Measurements from ENCODE around the gene ELP1. TPM values are rescaled to one million over a fixed set of nuclear protein-coding genes. Genes with fewer than 3 reads are reported as not detected.

ELP1 gene
- total RNA-seq, 1 donor from 2014 or later: 20.7 TPM

DNA sequence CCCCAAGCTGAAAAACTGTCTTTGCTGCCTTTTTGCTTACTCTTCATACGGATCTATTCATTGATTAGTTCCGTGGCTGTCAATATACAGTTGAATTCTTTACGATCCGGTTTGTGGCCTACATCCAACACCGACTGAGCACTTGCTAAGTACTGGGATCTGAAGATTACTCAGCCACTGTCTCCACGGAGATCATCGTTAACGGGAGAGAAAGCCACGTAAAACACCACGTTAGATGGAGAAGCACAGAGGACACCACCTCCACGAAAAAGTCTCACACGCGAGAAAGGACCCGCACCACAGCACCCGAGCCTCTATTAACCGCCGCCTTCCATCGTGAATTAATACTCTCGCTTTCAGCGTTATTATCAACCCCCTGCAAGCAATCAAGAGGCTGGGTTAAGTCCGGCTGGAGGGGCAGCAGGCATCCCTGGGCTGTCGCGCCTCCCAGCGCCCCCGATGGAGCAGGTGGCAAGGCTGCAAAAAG lies 650 bp downstream of the ELP1 start:
- peak overlapping the region; percentile 92 for H3K9ac ChIP-seq (ENCODE audit: low read length)
- Mint-ChIP-seq H3K27ac (ENCODE audit: unreplicated experiment) (peak overlapping the region; percentile 44), H3K4me3 (ENCODE audit: unreplicated experiment) (peak overlapping the region; percentile 99), H3K27me3 (ENCODE audit: low read depth, unreplicated experiment) (no peaks in the 10 kb centered on the region), H3K4me1 (ENCODE audit: low read depth, unreplicated experiment) (peaks cover 4% of the 10 kb centered on the region), H3K36me3 (ENCODE audit: low read depth, unreplicated experiment) (peaks cover 4% of the 10 kb centered on the region), H3K9me3 (ENCODE audit: unreplicated experiment) (no peaks in the 10 kb centered on the region)
- TF ChIP-seq CTCF (IDR thresholded peaks at IDR 0.05; ENCODE audit: insufficient read depth, low read depth, low read length) (no peak), EZH2 (IDR thresholded peaks at IDR 0.05; ENCODE audit: insufficient read depth, low read length) (no peak)
- no peak for FAIRE-seq
- peaks cover 39% of the 10 kb centered on the region for H3K79me2 ChIP-seq (ENCODE audit: insufficient read depth, low read length)
- peak overlapping the region; percentile 91 for H2AFZ ChIP-seq (ENCODE audit: low read depth, low read length)
- peak overlapping the region; percentile 93 for H3K4me3 ChIP-seq (ENCODE audit: insufficient read depth, low read depth, low read length)
- H3K27me3 ChIP-seq (ENCODE audit: insufficient read depth, low read length): no peaks in the 10 kb centered on the region
- no peaks in the 10 kb centered on the region for H4K20me1 ChIP-seq (ENCODE audit: insufficient read depth, low read length)
- H3K4me1 ChIP-seq (ENCODE audit: insufficient read depth, low read length): peaks cover 5% of the 10 kb centered on the region
- peak; percentile 11 for DNase-seq (ENCODE audit: low read depth)
- peaks cover 3% of the 10 kb centered on the region for H3K36me3 ChIP-seq (ENCODE audit: insufficient read depth, low read length)
- H3K9me3 ChIP-seq (ENCODE audit: insufficient read depth, low read depth, low read length): no peaks in the 10 kb centered on the region
- H3K27ac ChIP-seq (ENCODE audit: low read depth, low read length): peak overlapping the region; percentile 81
- H3K4me2 ChIP-seq (ENCODE audit: low read length): peak overlapping the region; percentile 94

GRCh38 chr9:108928386-108928785 lies 5.5 kb downstream of the ELP1 start:
- H3K36me3 ChIP-seq (ENCODE audit: insufficient read depth, low read length): peaks cover 23% of the 10 kb centered on the region
- peaks cover 17% of the 10 kb centered on the region for H3K36me3 Mint-ChIP-seq (ENCODE audit: low read depth, unreplicated experiment)
- H3K27ac ChIP-seq (ENCODE audit: low read depth, low read length): no peak overlapping the region
- no peaks in the 10 kb centered on the region for H3K27me3 ChIP-seq (ENCODE audit: insufficient read depth, low read length)
- TF ChIP-seq EZH2 (IDR thresholded peaks at IDR 0.05; ENCODE audit: insufficient read depth, low read length) (no peak), CTCF (IDR thresholded peaks at IDR 0.05; ENCODE audit: insufficient read depth, low read depth, low read length) (no peak)
- H3K9ac ChIP-seq (ENCODE audit: low read length): no peak overlapping the region
- H3K4me2 ChIP-seq (ENCODE audit: low read length): no peak overlapping the region
- no peaks in the 10 kb centered on the region for H3K9me3 ChIP-seq (ENCODE audit: insufficient read depth, low read depth, low read length)
- no peaks in the 10 kb centered on the region for H4K20me1 ChIP-seq (ENCODE audit: insufficient read depth, low read length)
- DNase-seq (ENCODE audit: low read depth) (no peak), FAIRE-seq (no peak)
- peaks cover 4% of the 10 kb centered on the region for H3K4me1 Mint-ChIP-seq (ENCODE audit: low read depth, unreplicated experiment)
- H2AFZ ChIP-seq (ENCODE audit: low read depth, low read length): no peak overlapping the region
- no peak overlapping the region for H3K4me3 Mint-ChIP-seq (ENCODE audit: unreplicated experiment)
- peaks cover 19% of the 10 kb centered on the region for H3K79me2 ChIP-seq (ENCODE audit: insufficient read depth, low read length)
- no peak overlapping the region for H3K27ac Mint-ChIP-seq (ENCODE audit: unreplicated experiment)
- no peaks in the 10 kb centered on the region for H3K27me3 Mint-ChIP-seq (ENCODE audit: low read depth, unreplicated experiment)
- H3K4me1 ChIP-seq (ENCODE audit: insufficient read depth, low read length): peaks cover 5% of the 10 kb centered on the region
- H3K9me3 Mint-ChIP-seq (ENCODE audit: unreplicated experiment): no peaks in the 10 kb centered on the region
- no peak overlapping the region for H3K4me3 ChIP-seq (ENCODE audit: insufficient read depth, low read depth, low read length)

DNA sequence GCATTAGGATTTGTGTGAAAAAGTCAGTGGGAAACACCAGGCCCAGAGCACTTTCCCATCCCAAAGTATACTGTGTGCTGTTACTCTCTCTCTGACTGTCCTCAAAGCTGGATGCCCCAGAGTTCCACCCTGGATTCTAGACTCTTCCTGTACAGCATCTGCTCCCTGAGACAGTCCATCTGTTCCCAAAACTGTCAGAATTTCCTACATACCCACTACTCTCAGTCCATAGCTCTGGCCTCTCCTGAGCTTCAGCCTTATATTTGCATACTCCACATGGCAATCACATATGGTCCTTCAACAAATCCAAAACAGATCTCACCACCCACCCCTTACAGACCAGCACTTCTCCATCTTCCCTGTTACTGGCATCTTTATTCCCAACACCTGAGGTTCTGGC lies 9.5 kb downstream of the ELP1 start:
- no peaks in the 10 kb centered on the region for H3K27me3 Mint-ChIP-seq (ENCODE audit: low read depth, unreplicated experiment)
- H3K4me1 Mint-ChIP-seq (ENCODE audit: low read depth, unreplicated experiment): no peaks in the 10 kb centered on the region
- no peaks in the 10 kb centered on the region for H3K4me1 ChIP-seq (ENCODE audit: insufficient read depth, low read length)
- TF ChIP-seq EZH2 (IDR thresholded peaks at IDR 0.05; ENCODE audit: insufficient read depth, low read length): no peak
- TF ChIP-seq CTCF (IDR thresholded peaks at IDR 0.05; ENCODE audit: insufficient read depth, low read depth, low read length): no peak
- H3K9me3 ChIP-seq (ENCODE audit: insufficient read depth, low read depth, low read length): no peaks in the 10 kb centered on the region
- H3K4me3 ChIP-seq (ENCODE audit: insufficient read depth, low read depth, low read length): no peak overlapping the region
- peaks cover 18% of the 10 kb centered on the region for H3K36me3 Mint-ChIP-seq (ENCODE audit: low read depth, unreplicated experiment)
- H3K27me3 ChIP-seq (ENCODE audit: insufficient read depth, low read length): no peaks in the 10 kb centered on the region
- peaks cover 35% of the 10 kb centered on the region for H3K36me3 ChIP-seq (ENCODE audit: insufficient read depth, low read length)
- H3K9me3 Mint-ChIP-seq (ENCODE audit: unreplicated experiment): no peaks in the 10 kb centered on the region
- no peak overlapping the region for H3K27ac Mint-ChIP-seq (ENCODE audit: unreplicated experiment)
- no peak overlapping the region for H3K27ac ChIP-seq (ENCODE audit: low read depth, low read length)
- H3K4me3 Mint-ChIP-seq (ENCODE audit: unreplicated experiment): no peak overlapping the region
- H3K79me2 ChIP-seq (ENCODE audit: insufficient read depth, low read length): no peaks in the 10 kb centered on the region
- DNase-seq (ENCODE audit: low read depth): no peak
- no peak overlapping the region for H2AFZ ChIP-seq (ENCODE audit: low read depth, low read length)
- no peak overlapping the region for H3K9ac ChIP-seq (ENCODE audit: low read length)
- H4K20me1 ChIP-seq (ENCODE audit: insufficient read depth, low read length): no peaks in the 10 kb centered on the region
- no peak overlapping the region for H3K4me2 ChIP-seq (ENCODE audit: low read length)
- no peak for FAIRE-seq
